PC-9 (cell line): ENCODE measurements around the gene FAM114A1.
"Not testable (repeated sequence)": the region's sequence is repeated elsewhere in the genome, so short reads cannot be mapped to it uniquely, and the experiment has no call there.

Experiments used
- CTCF ChIP-seq: fragments of 200-600 bp; sonication (generic); conservative IDR thresholded peaks from 2 replicates; pipeline ENCODE4 v1.6.1; 2017; ENCODE audit warnings: mixed run types, antibody characterized with exemption, mild to moderate bottlenecking, moderate library complexity
- EZH2 ChIP-seq: fragments of 200-600 bp; sonication (generic); IDR thresholded peaks from 2 replicates; pipeline ENCODE4 v1.8.0; 2017; ENCODE audit warnings: antibody characterized with exemption, low read depth

- TF ChIP-seq CTCF, EZH2: not testable (repeated sequence)
These were observed 120.7 kb downstream of the FAM114A1 start for GRCh38 chr4:38988353-38988752.
